PC-3 (cell line): ENCODE measurements around the gene MAMLD1. TPM values are rescaled to one million over a fixed set of nuclear protein-coding genes. Genes with fewer than 3 reads are reported as not detected.

Experiments
- ATAC-seq: fragments of 200-7000 bp; cut with Tn5 transposase; 2 replicates; pipeline ENCODE4 v1.9.1; 2020; ENCODE audit warnings: mild to moderate bottlenecking, moderate library complexity
- BruUV-seq: library from RNA; stranded (reverse); fragments of 400-500 nt; replicated peaks from 2 replicates; lab custom pipeline; 2021; lab: Mats Ljungman, UMichigan
- CTCF ChIA-PET: fragments of 300-600 bp; sonication (Branson Sonifier 250); formaldehyde crosslinking; loops from one replicate; lab custom pipeline; 2022; ENCODE audit warnings: antibody characterized with exemption; lab: Charles Lee
- POLR2A ChIA-PET: fragments of 300-600 bp; sonication (Branson Sonifier 250); formaldehyde crosslinking; loops from one replicate; lab custom pipeline; 2022; ENCODE audit warnings: antibody characterized with exemption; ENCODE audit not compliant: unreplicated experiment; lab: Charles Lee
- DNase-seq: peaks from one replicate; pipeline ENCODE4 v3.0.0-alpha.2; 2015
- H2AFZ ChIP-seq: fragments of 300-600 bp; sonication (generic); 2 replicates; pipeline ENCODE4 v1.6.0; 2016; ENCODE audit warnings: antibody characterized with exemption, low read length
- H3F3A ChIP-seq: fragments of 300-600 bp; sonication (generic); one replicate; pipeline ENCODE4 v1.6.0; 2017; ENCODE audit warnings: antibody characterized with exemption, low read length, control low read depth, mild to moderate bottlenecking; ENCODE audit not compliant: unreplicated experiment
- H3K27ac ChIP-seq: fragments of 300-600 bp; sonication (generic); 2 replicates; pipeline ENCODE4 v1.5.1; 2016; ENCODE audit warnings: mild to moderate bottlenecking, low read length
- H3K27me3 ChIP-seq: fragments of 300-600 bp; sonication (generic); 2 replicates; pipeline ENCODE4 v1.6.1; 2016; ENCODE audit warnings: low read length, mixed read lengths
- H3K36me3 ChIP-seq: fragments of 300-600 bp; sonication (generic); 2 replicates; pipeline ENCODE4 v1.6.1; 2016; ENCODE audit warnings: low read depth, mixed run types, low read length, mixed read lengths
- H3K4me1 ChIP-seq: fragments of 300-600 bp; sonication (generic); 2 replicates; pipeline ENCODE4 v1.5.1; 2016; ENCODE audit warnings: low read length; ENCODE audit not compliant: insufficient read depth
- H3K4me2 ChIP-seq: fragments of 300-600 bp; sonication (generic); 2 replicates; pipeline ENCODE4 v1.6.0; 2016; ENCODE audit warnings: low read length
- H3K4me3 ChIP-seq: fragments of 300-600 bp; sonication (generic); 2 replicates; pipeline ENCODE4 v1.5.1; 2016; ENCODE audit warnings: mild to moderate bottlenecking, low read length, mixed read lengths
- H3K79me2 ChIP-seq: fragments of 300-600 bp; sonication (generic); 2 replicates; pipeline ENCODE4 v1.6.1; 2017; ENCODE audit warnings: low read length, mixed read lengths
- H3K9ac ChIP-seq: fragments of 300-600 bp; sonication (generic); 2 replicates; pipeline ENCODE4 v1.6.0; 2016; ENCODE audit warnings: mild to moderate bottlenecking, low read length
- H3K9me2 ChIP-seq: fragments of 300-600 bp; sonication (generic); replicated peaks from 2 replicates; pipeline ENCODE4 v1.6.1; 2016; ENCODE audit warnings: mixed run types, low read length, mixed read lengths
- H3K9me3 ChIP-seq: fragments of 300-600 bp; sonication (generic); 2 replicates; pipeline ENCODE4 v1.6.1; 2016; ENCODE audit warnings: low read length, mixed read lengths
- H4K20me1 ChIP-seq: fragments of 300-600 bp; sonication (generic); 2 replicates; pipeline ENCODE4 v1.6.1; 2016; ENCODE audit warnings: low read length, mixed read lengths
- EZH2 ChIP-seq: fragments of 300-600 bp; sonication (generic); IDR thresholded peaks from one replicate; pipeline ENCODE4 v1.6.1; 2017; ENCODE audit warnings: antibody characterized with exemption, mild to moderate bottlenecking, low read length; ENCODE audit not compliant: unreplicated experiment
- EZH2phosphoT487 ChIP-seq: fragments of 300-600 bp; sonication (generic); IDR thresholded peaks from 2 replicates; pipeline ENCODE4 v1.6.1; 2018; ENCODE audit warnings: mild to moderate bottlenecking, antibody characterized with exemption, low read length, borderline replicate concordance
- intact Hi-C: fragments of 100-400 bp; cut with micrococcal nuclease; formaldehyde crosslinking; loops from 2 replicates; pipeline ENCODE4 v1.9.0; 2023
- total RNA-seq: library from RNA; depleted of rRNA; stranded (reverse); fragments of >200 nt; gene quantifications from 2 replicates; pipeline ENCODE4 v1.2.3, GENCODE V29; 2014
- TF ChIP-seq, protein P1 (sequence below): fragments of 300-600 bp; sonication (generic); conservative IDR thresholded peaks from 2 replicates; pipeline ENCODE4 v1.5.1; 2017; ENCODE audit warnings: antibody characterized with exemption, low read depth, mild to moderate bottlenecking, low read length

Gene MAMLD1
- total RNA-seq, 1 experiment from 2014 or later = 2.8 TPM

DNA sequence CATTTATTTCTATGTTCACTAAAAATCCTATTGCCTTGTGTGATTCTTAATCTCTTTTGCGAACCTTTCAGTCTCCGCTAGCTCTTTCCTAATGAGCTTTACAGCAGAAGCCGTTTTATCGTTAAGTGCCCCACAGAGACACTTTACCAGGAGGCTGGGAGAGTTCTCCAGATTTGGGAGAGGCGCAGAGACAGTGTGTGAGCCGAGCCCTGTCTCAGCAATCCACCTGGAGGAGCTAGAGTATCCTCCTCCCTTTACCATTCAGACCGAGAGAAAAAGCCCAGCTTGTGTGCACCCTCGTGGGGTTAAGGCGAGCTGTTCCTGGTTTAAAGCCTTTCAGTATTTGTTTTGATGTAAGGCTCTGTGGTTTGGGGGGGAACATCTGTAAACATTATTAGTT lies 150.4 kb downstream of the MAMLD1 start:
- TF ChIP-seq EZH2 (no peak), EZH2phosphoT487 (no peak)
- TF ChIP-seq, protein P1, sequence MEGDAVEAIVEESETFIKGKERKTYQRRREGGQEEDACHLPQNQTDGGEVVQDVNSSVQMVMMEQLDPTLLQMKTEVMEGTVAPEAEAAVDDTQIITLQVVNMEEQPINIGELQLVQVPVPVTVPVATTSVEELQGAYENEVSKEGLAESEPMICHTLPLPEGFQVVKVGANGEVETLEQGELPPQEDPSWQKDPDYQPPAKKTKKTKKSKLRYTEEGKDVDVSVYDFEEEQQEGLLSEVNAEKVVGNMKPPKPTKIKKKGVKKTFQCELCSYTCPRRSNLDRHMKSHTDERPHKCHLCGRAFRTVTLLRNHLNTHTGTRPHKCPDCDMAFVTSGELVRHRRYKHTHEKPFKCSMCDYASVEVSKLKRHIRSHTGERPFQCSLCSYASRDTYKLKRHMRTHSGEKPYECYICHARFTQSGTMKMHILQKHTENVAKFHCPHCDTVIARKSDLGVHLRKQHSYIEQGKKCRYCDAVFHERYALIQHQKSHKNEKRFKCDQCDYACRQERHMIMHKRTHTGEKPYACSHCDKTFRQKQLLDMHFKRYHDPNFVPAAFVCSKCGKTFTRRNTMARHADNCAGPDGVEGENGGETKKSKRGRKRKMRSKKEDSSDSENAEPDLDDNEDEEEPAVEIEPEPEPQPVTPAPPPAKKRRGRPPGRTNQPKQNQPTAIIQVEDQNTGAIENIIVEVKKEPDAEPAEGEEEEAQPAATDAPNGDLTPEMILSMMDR = no peak
- Histone ChIP-seq H3K4me1 (no peaks in the 10 kb centered on the region), H3K4me3 (no peak overlapping the region), H3K9me3 (no peaks in the 10 kb centered on the region), H3K79me2 (no peaks in the 10 kb centered on the region), H3K4me2 (no peak overlapping the region), H3F3A (no peaks in the 10 kb centered on the region), H3K27ac (no peak overlapping the region), H3K27me3 (no peaks in the 10 kb centered on the region), H3K9ac (no peak overlapping the region), H3K36me3 (no peaks in the 10 kb centered on the region), H2AFZ (no peak overlapping the region), H3K9me2 (no peaks in the 10 kb centered on the region), H4K20me1 (no peaks in the 10 kb centered on the region)
- CTCF ChIA-PET = no interaction called here
- POLR2A ChIA-PET = no interaction called here
- no TSS peak for BruUV-seq
- ATAC-seq (no peak), DNase-seq (no peak)
- intact Hi-C loops = no loop called here

DNA sequence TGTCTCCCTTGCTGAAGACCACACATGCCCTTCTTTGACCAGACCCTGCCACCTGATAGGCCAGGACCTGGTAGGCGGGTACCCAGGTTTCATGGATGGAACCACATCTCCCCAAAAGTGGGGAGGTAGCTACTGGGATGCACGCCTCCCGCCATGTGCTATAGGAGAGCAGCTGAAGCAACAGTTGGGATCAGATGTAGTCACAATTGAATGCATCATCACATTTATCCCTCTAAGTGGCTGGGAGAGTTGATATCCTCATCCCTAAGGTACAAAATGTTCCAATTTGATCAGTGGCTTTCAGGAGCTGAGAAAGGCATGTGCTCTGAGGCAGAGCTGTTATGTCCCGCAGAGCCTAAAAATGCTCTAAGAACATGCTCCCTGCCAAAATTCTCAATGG lies 151.3 kb downstream of the MAMLD1 start:
- H3K4me2 ChIP-seq = no peak overlapping the region
- no peak overlapping the region for H2AFZ ChIP-seq
- ChIA-PET CTCF (no interaction called here), POLR2A (no interaction called here)
- intact Hi-C loops = no loop called here
- H3F3A ChIP-seq = no peaks in the 10 kb centered on the region
- no peak for DNase-seq
- H3K27ac ChIP-seq = no peak overlapping the region
- no peaks in the 10 kb centered on the region for H3K27me3 ChIP-seq
- H3K4me1 ChIP-seq = no peaks in the 10 kb centered on the region
- H3K9ac ChIP-seq = no peak overlapping the region
- H3K4me3 ChIP-seq = no peak overlapping the region
- no peak for TF ChIP-seq EZH2phosphoT487
- TF ChIP-seq, protein P1 = no peak
- TF ChIP-seq EZH2 = no peak
- H4K20me1 ChIP-seq = no peaks in the 10 kb centered on the region
- no peaks in the 10 kb centered on the region for H3K9me3 ChIP-seq
- H3K36me3 ChIP-seq = no peaks in the 10 kb centered on the region
- ATAC-seq = no peak
- no peaks in the 10 kb centered on the region for H3K9me2 ChIP-seq
- no TSS peak for BruUV-seq
- H3K79me2 ChIP-seq = no peaks in the 10 kb centered on the region

DNA sequence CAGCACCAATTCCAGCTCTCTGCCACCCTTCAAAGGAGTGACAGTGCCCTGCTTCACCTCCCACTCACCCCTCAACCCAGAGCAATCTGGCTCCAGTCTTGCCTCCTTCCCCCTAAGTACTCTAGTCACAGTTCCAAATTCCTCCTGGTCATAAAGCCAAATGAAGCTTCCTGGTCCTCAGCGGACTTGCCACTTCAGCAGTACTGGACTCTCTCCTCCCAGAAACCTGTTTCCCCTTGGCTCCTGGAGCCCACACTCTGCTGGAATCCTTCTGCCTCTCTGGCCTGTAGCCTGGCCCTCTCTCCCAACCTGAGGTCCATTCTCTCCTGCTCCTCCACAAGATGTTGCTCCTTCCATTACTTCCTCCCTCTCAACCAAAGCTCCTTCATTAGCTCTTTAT lies 152.7 kb downstream of the MAMLD1 start:
- TF ChIP-seq EZH2 = no peak
- no peak for TF ChIP-seq EZH2phosphoT487
- TF ChIP-seq, protein P1 = no peak
- CTCF ChIA-PET = no interaction called here
- Histone ChIP-seq H2AFZ (no peak overlapping the region), H3K79me2 (no peaks in the 10 kb centered on the region), H3K9me2 (no peaks in the 10 kb centered on the region), H3K4me2 (no peak overlapping the region), H3K27me3 (no peaks in the 10 kb centered on the region), H3F3A (no peaks in the 10 kb centered on the region), H3K9ac (no peak overlapping the region), H3K9me3 (no peaks in the 10 kb centered on the region), H3K27ac (no peak overlapping the region), H3K4me1 (no peaks in the 10 kb centered on the region), H3K4me3 (no peak overlapping the region), H4K20me1 (no peaks in the 10 kb centered on the region), H3K36me3 (no peaks in the 10 kb centered on the region)
- DNase-seq = no peak
- intact Hi-C loops = no loop called here
- no TSS peak for BruUV-seq
- POLR2A ChIA-PET = no interaction called here
- no peak for ATAC-seq
